K562 (cell line): Measurements from ENCODE around the gene CDK4. TPM values are rescaled to one million over a fixed set of nuclear protein-coding genes. Genes with fewer than 3 reads are reported as not detected.

Source experiments
- ATAC-seq: fragments of 200-7000 bp; cut with Tn5 transposase; 3 replicates; pipeline ENCODE4 v1.9.1; 2020; ENCODE audit warnings: moderate library complexity
- BruUV-seq: library from RNA; stranded (reverse); fragments of 400-500 nt; replicated peaks from 2 replicates; lab custom pipeline; 2021; lab: Mats Ljungman, UMichigan
- CTCF ChIA-PET: fragments of 300-600 bp; formaldehyde crosslinking; extraction: SDS; loops from one replicate; lab custom pipeline; 2021; ENCODE audit warnings: low intra/inter-chr PET ratio; lab: Yijun Ruan, JAX
- POLR2A ChIA-PET: fragments of 300-600, 350-650 bp; sonication (Branson Sonifier 250); formaldehyde crosslinking; extraction: SDS; loops from one replicate; lab custom pipeline; 2021; ENCODE audit warnings: antibody characterized with exemption, inconsistent platforms; lab: Yijun Ruan, JAX
- DNase-seq, 4 experiments: peaks; one replicate each; pipeline versions ENCODE4 v3.0.0 to v3.0.0-alpha.2; 2011 to 2018; ENCODE audit warnings: low spot score in 3 of 4, mixed read lengths in 3 of 4; ENCODE audit errors: extremely low read depth in 1 of 4
- FAIRE-seq: peaks from 2 replicates; lab custom pipeline; 2011; peaks lifted over from hg19 to GRCh38; lab: Jason Lieb, UNC
- H2AFZ ChIP-seq: 2 replicates; pipeline ENCODE4 v1.6.0; 2011; ENCODE audit warnings: low read depth, low read length, control low read depth, inconsistent platforms
- H3K27ac ChIP-seq: fragments of 200-600 bp; 3 replicates; pipeline ENCODE4 v1.8.0; 2011; ENCODE audit warnings: low read depth, mild to moderate bottlenecking, control low read depth, inconsistent platforms, low read length, moderate library complexity, mixed read lengths; ENCODE audit errors: extremely low read depth
- H3K27me3 ChIP-seq, 2 experiments: fragments of 300-600 bp in 1 of 2; 2 replicates in 1 of 2; 3 replicates in 1 of 2; pipeline versions ENCODE4 v1.6.0 to v1.8.0; 2011; ENCODE audit warnings: inconsistent platforms in 2 of 2, low read length in 2 of 2, mild to moderate bottlenecking in 1 of 2, mixed read lengths in 1 of 2, moderate library complexity in 1 of 2; ENCODE audit not compliant: control insufficient read depth in 2 of 2, insufficient read depth in 2 of 2
- H3K36me3 ChIP-seq: fragments of 300-600 bp; 3 replicates; pipeline ENCODE4 v1.8.0; 2011; ENCODE audit warnings: mild to moderate bottlenecking, low read length, inconsistent platforms; ENCODE audit not compliant: control insufficient read depth, insufficient read depth
- H3K4me1 ChIP-seq, 2 experiments: fragments of 200-600 bp in 1 of 2; replicated peaks in 1 of 2; 2 replicates in 1 of 2; 3 replicates in 1 of 2; pipeline versions ENCODE4 v1.5.1 to v1.8.0; 2011; ENCODE audit warnings: inconsistent platforms in 2 of 2, low read length in 2 of 2, mild to moderate bottlenecking in 1 of 2, mixed read lengths in 1 of 2, moderate library complexity in 1 of 2; ENCODE audit not compliant: control insufficient read depth in 2 of 2, insufficient read depth in 2 of 2
- H3K4me2 ChIP-seq: 2 replicates; pipeline ENCODE4 v1.6.1; 2011; ENCODE audit warnings: low read length, control low read depth, inconsistent platforms, mixed read lengths; ENCODE audit not compliant: insufficient read depth
- H3K4me3 ChIP-seq: fragments of 200-600 bp; sonication (generic), shearing (Covaris generic); 2 replicates; pipeline ENCODE4 v1.5.1; 2016; ENCODE audit warnings: control low read depth, inconsistent platforms
- H3K79me2 ChIP-seq: fragments of 200-600 bp; 3 replicates; pipeline ENCODE4 v1.8.0; 2011; ENCODE audit warnings: low read length, inconsistent platforms; ENCODE audit not compliant: control insufficient read depth, insufficient read depth
- H3K9ac ChIP-seq, 2 experiments: 2 replicates each; pipeline versions ENCODE4 v1.6.0 to v1.6.1; 2011; ENCODE audit warnings: low read depth in 2 of 2, low read length in 2 of 2, control low read depth in 1 of 2, inconsistent platforms in 1 of 2, mild to moderate bottlenecking in 1 of 2, mixed read lengths in 1 of 2; ENCODE audit not compliant: insufficient read depth in 1 of 2
- H3K9me1 ChIP-seq: one replicate; pipeline ENCODE4 v1.6.0; 2011; ENCODE audit warnings: inconsistent platforms, mild to moderate bottlenecking, low read length, moderate library complexity; ENCODE audit not compliant: control insufficient read depth, insufficient read depth
- H3K9me3 ChIP-seq: replicated peaks from 2 replicates; pipeline ENCODE4 v1.5.1; 2011; ENCODE audit warnings: low read depth, low read length, inconsistent platforms; ENCODE audit not compliant: control insufficient read depth, insufficient read depth
- H4K20me1 ChIP-seq: replicated peaks from 2 replicates; pipeline ENCODE4 v1.6.1; 2011; ENCODE audit warnings: low read length, inconsistent platforms, mixed read lengths; ENCODE audit not compliant: control insufficient read depth, insufficient read depth
- ATF1 ChIP-seq, 2 experiments: fragments of 450-650 bp in 1 of 2; IDR thresholded peaks; 2 replicates each; pipeline ENCODE4 v1.6.1; 2016; ENCODE audit warnings: missing compliant biosample characterization in 1 of 2, missing genetic modification characterization in 1 of 2
- CHD2 ChIP-seq: IDR thresholded peaks from 2 replicates; pipeline ENCODE4 v1.6.1; 2011; ENCODE audit warnings: low read depth, low read length
- CREM ChIP-seq: IDR thresholded peaks from 2 replicates; pipeline ENCODE4 v1.6.1; 2014; ENCODE audit warnings: antibody characterized with exemption, low read depth
- KDM1A ChIP-seq, 2 experiments: fragments of 450-650 bp; IDR thresholded peaks; 2 replicates each; pipeline ENCODE4 v1.6.1; 2016; ENCODE audit warnings: mild to moderate bottlenecking in 2 of 2
- KDM4B ChIP-seq, 2 experiments: fragments of 450-650 bp in 1 of 2; sonication (generic) in 1 of 2; IDR thresholded peaks; 2 replicates each; pipeline ENCODE4 v1.6.1; 2016 to 2017; ENCODE audit warnings: borderline replicate concordance in 2 of 2, antibody characterized with exemption in 1 of 2, low read depth in 1 of 2, mild to moderate bottlenecking in 1 of 2
- NUFIP1 ChIP-seq: fragments of 450-650 bp; IDR thresholded peaks from 2 replicates; pipeline ENCODE4 v1.6.1; 2018; ENCODE audit not compliant: partially characterized antibody
- SLC30A9 ChIP-seq: fragments of 250-450 bp; sonication (Bioruptor Pico); IDR thresholded peaks from 2 replicates; pipeline ENCODE4 v1.8.0; 2022; ENCODE audit warnings: mild to moderate bottlenecking, moderate library complexity
- SMAD4 ChIP-seq: fragments of 250-450 bp; sonication (Bioruptor Pico); conservative IDR thresholded peaks from 2 replicates; pipeline ENCODE4 v1.8.0; 2021; ENCODE audit warnings: inconsistent platforms, mild to moderate bottlenecking, moderate library complexity
- TAF7 ChIP-seq: fragments of 450-650 bp; IDR thresholded peaks from 2 replicates; pipeline ENCODE4 v1.6.1; 2016; ENCODE audit warnings: missing genetic modification characterization, missing compliant biosample characterization
- TGIF2 ChIP-seq: sonication (generic); formaldehyde crosslinking; IDR thresholded peaks from 2 replicates; pipeline ENCODE4 v1.8.1; 2022; ENCODE audit warnings: mild to moderate bottlenecking, missing genetic modification reagents, moderate library complexity
- XRCC3 ChIP-seq: fragments of 450-650 bp; IDR thresholded peaks from 2 replicates; pipeline ENCODE4 v1.6.1; 2017; ENCODE audit warnings: mild to moderate bottlenecking, moderate library complexity
- ZBTB17 ChIP-seq: fragments of 450-650 bp; formaldehyde crosslinking; IDR thresholded peaks from 2 replicates; pipeline ENCODE4 v1.4.0; 2020; ENCODE audit warnings: mild to moderate bottlenecking
- ZNF121 ChIP-seq: sonication (generic); formaldehyde crosslinking; conservative IDR thresholded peaks from 2 replicates; pipeline ENCODE4 v1.8.0; 2022; ENCODE audit warnings: missing genetic modification reagents
- ZNF408 ChIP-seq: fragments of 250-450 bp; sonication (Bioruptor Pico); IDR thresholded peaks from 2 replicates; pipeline ENCODE4 v1.4.0; 2020; ENCODE audit warnings: low read depth, mild to moderate bottlenecking, moderate library complexity
- ZNF561 ChIP-seq: fragments of 450-650 bp; formaldehyde crosslinking; conservative IDR thresholded peaks from 2 replicates; pipeline ENCODE4 v1.4.0; 2020; ENCODE audit warnings: mild to moderate bottlenecking, moderate library complexity
- WGBS: fragments of 100-300 bp; shearing (Covaris generic); methylation state at CpG from one replicate; pipeline ENCODE4 v1.1.6; 2016; ENCODE audit warnings: low coverage, mixed read lengths; ENCODE audit not compliant: insufficient coverage; ENCODE audit errors: missing lambda C conversion rate; 5-methylcytosine and 5-hydroxymethylcytosine counted together
- in situ Hi-C: fragments of 300-500 bp; cut with MboI; formaldehyde crosslinking; loops from 4 replicates; pipeline ENCODE4 v1.15.0; 2018; ENCODE audit warnings: inconsistent platforms, mixed read lengths
- intact Hi-C: fragments of 100-400 bp; cut with micrococcal nuclease; formaldehyde crosslinking; loops from 2 replicates; pipeline ENCODE4 v1.14.2; 2022
- polyA plus RNA-seq, 8 experiments: library from polyadenylated mRNA; depleted of rRNA in 4 of 8; stranded (reverse) in 5 of 8; unstranded in 3 of 8; fragments of >200 nt; fragmentation: Nextera tagmentation in 2 of 8; fragmentation: Illumina TruSeq in 1 of 8; extraction: Ambion mirVana in 2 of 8; extraction: Trizol in 1 of 8; gene quantifications; 2 replicates each; pipeline versions ENCODE4 v1.2.1 to v1.2.3, GENCODE V29; 2011 to 2014; ENCODE audit warnings: inconsistent platforms in 1 of 8, missing spikeins in 1 of 8
- total RNA-seq, 7 experiments: library from RNA; depleted of rRNA in 6 of 7; stranded (reverse); fragments of >200 nt in 6 of 7; fragmentation: Illumina TruSeq in 2 of 7; extraction: Trizol in 2 of 7; gene quantifications; 2 replicates each; pipeline versions ENCODE4 v1.2.1 to v1.2.3, GENCODE V29; 2011 to 2021; ENCODE audit warnings: low replicate concordance in 1 of 7
- TF ChIP-seq, protein P1 (sequence below): fragments of 200-800 bp; sonication (Bioruptor generic); IDR thresholded peaks from 2 replicates; pipeline ENCODE4 v1.6.1; 2017; ENCODE audit warnings: missing genetic modification characterization, missing compliant biosample characterization
- TF ChIP-seq, protein P2 (sequence below), 2 experiments: IDR thresholded peaks in 1 of 2; conservative IDR thresholded peaks in 1 of 2; 2 replicates each; pipeline ENCODE4 v1.6.1; 2016; ENCODE audit warnings: low read depth in 2 of 2, mild to moderate bottlenecking in 1 of 2, missing compliant biosample characterization in 1 of 2, missing genetic modification characterization in 1 of 2, moderate library complexity in 1 of 2
- TF ChIP-seq, protein P3 (sequence below): fragments of 250-450 bp; sonication (Bioruptor Pico); IDR thresholded peaks from 2 replicates; pipeline ENCODE4 v1.9.0; 2021; ENCODE audit warnings: mild to moderate bottlenecking

CDK4 gene
- total and polyA plus RNA-seq, 9 of the 15 experiments (the other 6 are each of a cell fraction or from before 2014, with no cell fraction given), result 37.8 to 436 (median 238) TPM

DNA sequence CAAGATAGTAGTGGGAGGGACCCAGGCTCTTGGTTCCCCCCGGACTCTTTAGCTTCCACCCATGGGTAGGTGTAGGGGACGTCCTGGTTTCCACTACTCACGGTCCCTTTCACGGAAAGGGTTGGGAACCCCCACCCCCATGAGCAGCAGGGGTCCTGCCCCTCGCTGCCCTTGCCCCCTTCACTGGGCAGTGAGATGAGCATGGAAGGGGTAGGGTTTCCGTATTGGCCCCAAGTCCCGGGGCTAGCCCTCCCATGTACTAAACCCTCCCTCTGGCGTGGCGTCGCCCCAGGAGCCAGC, 26.3 kb downstream of the CDK4 start:
- no peak overlapping the region for H2AFZ ChIP-seq
- 47% methylated on average over 9 of the region's 10 CpGs for WGBS
- TF ChIP-seq SMAD4 (CRISPR knock-in tag) (no peak), ZBTB17 (no peak), ZNF408 (no peak), SLC30A9 (CRISPR knock-in tag) (no peak), ATF1 (CRISPR knock-in tag; IDR thresholded peaks at IDR 0.05) (no peak), ATF1 (tag; IDR thresholded peaks at IDR 0.05) (no peak), CREM (no peak), ZNF561 (CRISPR knock-in tag) (no peak), KDM4B (IDR thresholded peaks at IDR 0.05; ENCODE audit: borderline replicate concordance in 2 of 2, low read depth in 1 of 2) (no peak), TAF7 (tag) (no peak), TGIF2 (no peak), CHD2 (no peak), XRCC3 (no peak), KDM1A (IDR thresholded peaks at IDR 0.05) (no peak), NUFIP1 (no peak), ZNF121 (CRISPR knock-in tag) (no peak)
- TF ChIP-seq, protein P1, sequence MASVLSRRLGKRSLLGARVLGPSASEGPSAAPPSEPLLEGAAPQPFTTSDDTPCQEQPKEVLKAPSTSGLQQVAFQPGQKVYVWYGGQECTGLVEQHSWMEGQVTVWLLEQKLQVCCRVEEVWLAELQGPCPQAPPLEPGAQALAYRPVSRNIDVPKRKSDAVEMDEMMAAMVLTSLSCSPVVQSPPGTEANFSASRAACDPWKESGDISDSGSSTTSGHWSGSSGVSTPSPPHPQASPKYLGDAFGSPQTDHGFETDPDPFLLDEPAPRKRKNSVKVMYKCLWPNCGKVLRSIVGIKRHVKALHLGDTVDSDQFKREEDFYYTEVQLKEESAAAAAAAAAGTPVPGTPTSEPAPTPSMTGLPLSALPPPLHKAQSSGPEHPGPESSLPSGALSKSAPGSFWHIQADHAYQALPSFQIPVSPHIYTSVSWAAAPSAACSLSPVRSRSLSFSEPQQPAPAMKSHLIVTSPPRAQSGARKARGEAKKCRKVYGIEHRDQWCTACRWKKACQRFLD (CRISPR knock-in tag), result no peak
- TF ChIP-seq, protein P2, sequence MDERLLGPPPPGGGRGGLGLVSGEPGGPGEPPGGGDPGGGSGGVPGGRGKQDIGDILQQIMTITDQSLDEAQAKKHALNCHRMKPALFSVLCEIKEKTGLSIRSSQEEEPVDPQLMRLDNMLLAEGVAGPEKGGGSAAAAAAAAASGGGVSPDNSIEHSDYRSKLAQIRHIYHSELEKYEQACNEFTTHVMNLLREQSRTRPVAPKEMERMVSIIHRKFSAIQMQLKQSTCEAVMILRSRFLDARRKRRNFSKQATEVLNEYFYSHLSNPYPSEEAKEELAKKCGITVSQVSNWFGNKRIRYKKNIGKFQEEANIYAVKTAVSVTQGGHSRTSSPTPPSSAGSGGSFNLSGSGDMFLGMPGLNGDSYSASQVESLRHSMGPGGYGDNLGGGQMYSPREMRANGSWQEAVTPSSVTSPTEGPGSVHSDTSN (CRISPR knock-in tag; IDR thresholded peaks at IDR 0.05; ENCODE audit: low read depth), result no peak
- TF ChIP-seq, protein P2 (tag; conservative IDR thresholded peaks at IDR 0.05; ENCODE audit: low read depth), result no peak
- TF ChIP-seq, protein P3, sequence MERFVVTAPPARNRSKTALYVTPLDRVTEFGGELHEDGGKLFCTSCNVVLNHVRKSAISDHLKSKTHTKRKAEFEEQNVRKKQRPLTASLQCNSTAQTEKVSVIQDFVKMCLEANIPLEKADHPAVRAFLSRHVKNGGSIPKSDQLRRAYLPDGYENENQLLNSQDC (CRISPR knock-in tag), result no peak
- no TSS peak for BruUV-seq
- H3K9me3 ChIP-seq, result no peaks in the 10 kb centered on the region; the same call in 1 of the 2 replicates
- FAIRE-seq (no peak), DNase-seq (no peak), ATAC-seq (no peak)
- POLR2A ChIA-PET, result interaction anchor here (0.9 kb wide), 1 partner anchor 93 kb away, joined by 4 read pairs; the partner anchor contains the start of gene AVIL
- intact Hi-C loops, result no loop called here
- H3K9me1 ChIP-seq, result no peaks in the 10 kb centered on the region
- in situ Hi-C loops, result no loop called here
- H3K4me1 ChIP-seq, result peaks cover 0 to 20% of the 10 kb centered on the region in 2 experiments; a peak in 2 of 5 replicates
- no peaks in the 10 kb centered on the region; the same call in 1 of the 2 replicates for H4K20me1 ChIP-seq
- no peak overlapping the region for H3K4me2 ChIP-seq
- CTCF ChIA-PET, result no interaction called here
- H3K9ac ChIP-seq, result no peak overlapping the region
- no peaks in the 10 kb centered on the region for H3K79me2 ChIP-seq
- H3K36me3 ChIP-seq, result peaks cover 3% of the 10 kb centered on the region; the same call in 1 of the 3 replicates
- H3K27me3 ChIP-seq, result peaks cover 12 to 16% of the 10 kb centered on the region in 2 experiments
- H3K4me3 ChIP-seq, result no peak overlapping the region
- no peak overlapping the region for H3K27ac ChIP-seq
